H1 (cell line): ENCODE data around the gene VPS52. TPM values are rescaled to one million over a fixed set of nuclear protein-coding genes. Genes with fewer than 3 reads are reported as not detected.

Experiments
- CTCF ChIA-PET: fragments of 300-600 bp; sonication (Branson Sonifier 250); formaldehyde crosslinking; loops from one replicate; lab custom pipeline; 2021; ENCODE audit not compliant: partially characterized antibody; lab: Charles Lee
- POLR2A ChIA-PET: fragments of 300-600 bp; sonication (Branson Sonifier 250); formaldehyde crosslinking; loops from one replicate; lab custom pipeline; 2021; ENCODE audit warnings: inconsistent platforms; ENCODE audit not compliant: partially characterized antibody; lab: Charles Lee
- DNase-seq, 2 experiments: peaks; one replicate each; pipeline versions ENCODE4 v3.0.0 to v3.0.0-alpha.2; 2010 to 2022; ENCODE audit warnings: low spot score in 2 of 2, low read depth in 1 of 2, mixed read lengths in 1 of 2
- FAIRE-seq: peaks from 2 replicates; lab custom pipeline; 2011; peaks lifted over from hg19 to GRCh38; lab: Jason Lieb, UNC
- H2AFZ ChIP-seq: 2 replicates; pipeline ENCODE4 v1.8.1; 2012; ENCODE audit warnings: low read length, inconsistent platforms
- H2AK5ac ChIP-seq: 2 replicates; pipeline ENCODE4 v1.6.1; 2013; ENCODE audit warnings: low read depth, low read length
- H2BK120ac ChIP-seq: replicated peaks from 2 replicates; pipeline ENCODE3; 2013; ENCODE audit warnings: low read depth, low read length, inconsistent platforms
- H2BK12ac ChIP-seq: 2 replicates; pipeline ENCODE4 v1.6.1; 2013; ENCODE audit warnings: low read depth, low read length
- H2BK15ac ChIP-seq: 2 replicates; pipeline ENCODE4 v1.6.1; 2013; ENCODE audit warnings: low read length
- H2BK20ac ChIP-seq: 2 replicates; pipeline ENCODE4 v1.6.1; 2013; ENCODE audit warnings: low read length
- H2BK5ac ChIP-seq: 2 replicates; pipeline ENCODE4 v1.6.1; 2013; ENCODE audit warnings: low read depth, low read length
- H3K14ac ChIP-seq: 2 replicates; pipeline ENCODE4 v1.6.1; 2013; ENCODE audit warnings: inconsistent platforms; ENCODE audit not compliant: insufficient read length
- H3K18ac ChIP-seq: 2 replicates; pipeline ENCODE4 v1.6.1; 2013; ENCODE audit warnings: low read length; ENCODE audit errors: extremely low read depth
- H3K23ac ChIP-seq: 2 replicates; pipeline ENCODE4 v1.6.1; 2013; ENCODE audit warnings: inconsistent platforms; ENCODE audit not compliant: insufficient read length
- H3K23me2 ChIP-seq: 2 replicates; pipeline ENCODE4 v1.6.1; 2013; ENCODE audit warnings: low read depth, low read length
- H3K27ac ChIP-seq: 2 replicates; pipeline ENCODE4 v1.6.1; 2011; ENCODE audit warnings: low read depth, low read length, inconsistent platforms
- H3K27me3 ChIP-seq, 4 experiments: replicated peaks in 1 of 4; 1 replicate in 1 of 4; 2 replicates in 3 of 4; pipeline versions ENCODE4 v1.6.1 to v1.8.1; 2011 to 2013; ENCODE audit warnings: low read length in 3 of 4, mild to moderate bottlenecking in 3 of 4, inconsistent platforms in 2 of 4, mixed read lengths in 2 of 4, moderate library complexity in 1 of 4; ENCODE audit not compliant: control insufficient read depth in 3 of 4, insufficient read depth in 3 of 4; ENCODE audit errors: extremely low read depth in 1 of 4
- H3K36me3 ChIP-seq, 4 experiments: 2 replicates each; pipeline versions ENCODE4 v1.6.1 to v1.8.1; 2011 to 2013; ENCODE audit warnings: mild to moderate bottlenecking in 4 of 4, low read length in 3 of 4, moderate library complexity in 2 of 4, control low read depth in 1 of 4, inconsistent platforms in 1 of 4; ENCODE audit not compliant: insufficient read depth in 4 of 4, control insufficient read depth in 2 of 4
- H3K4ac ChIP-seq: replicated peaks from 2 replicates; pipeline ENCODE3; 2013; ENCODE audit warnings: low read length, low read depth, mixed read lengths, inconsistent platforms; ENCODE audit not compliant: insufficient read length
- H3K4me1 ChIP-seq, 4 experiments: replicated peaks in 1 of 4; 1 replicate in 1 of 4; 2 replicates in 3 of 4; pipeline versions ENCODE4 v1.6.1 to v1.8.1; 2011 to 2013; ENCODE audit warnings: low read length in 3 of 4, inconsistent platforms in 2 of 4, mixed read lengths in 1 of 4; ENCODE audit not compliant: insufficient read depth in 4 of 4, control insufficient read depth in 3 of 4
- H3K4me2 ChIP-seq, 2 experiments: 2 replicates each; pipeline versions ENCODE4 v1.6.1 to v1.8.1; 2011 to 2013; ENCODE audit warnings: low read depth in 2 of 2, low read length in 2 of 2, control low read depth in 1 of 2, inconsistent platforms in 1 of 2, mild to moderate bottlenecking in 1 of 2; ENCODE audit not compliant: insufficient read depth in 1 of 2
- H3K4me3 ChIP-seq, 4 experiments: fragments of 200-600, 300-600 bp in 1 of 4; sonication (generic), shearing (Covaris generic), sonication (Bioruptor Twin) in 1 of 4; 2 replicates each; pipeline versions ENCODE4 v1.5.1 to v1.8.1; 2011 to 2016; ENCODE audit warnings: low read length in 4 of 4, low read depth in 3 of 4, control low read depth in 2 of 4, inconsistent platforms in 2 of 4, mild to moderate bottlenecking in 2 of 4, mixed read lengths in 1 of 4, moderate library complexity in 1 of 4; ENCODE audit not compliant: insufficient read depth in 2 of 4; ENCODE audit errors: extremely low read depth in 1 of 4
- H3K56ac ChIP-seq: replicated peaks from 2 replicates; pipeline ENCODE3; 2013; ENCODE audit warnings: low read depth, mild to moderate bottlenecking, mixed read lengths, low read length, inconsistent platforms; ENCODE audit not compliant: insufficient read length
- H3K79me1 ChIP-seq: 2 replicates; pipeline ENCODE4 v1.6.1; 2013; ENCODE audit warnings: low read depth, low read length, control low read depth
- H3K79me2 ChIP-seq, 2 experiments: 2 replicates each; pipeline versions ENCODE4 v1.6.1 to v1.8.1; 2012 to 2013; ENCODE audit warnings: low read length in 2 of 2, mild to moderate bottlenecking in 2 of 2, inconsistent platforms in 1 of 2; ENCODE audit not compliant: insufficient read depth in 2 of 2, control insufficient read depth in 1 of 2
- H3K9ac ChIP-seq, 4 experiments: replicated peaks in 1 of 4; 1 replicate in 1 of 4; 2 replicates in 3 of 4; pipeline versions ENCODE4 v1.6.1 to v1.8.1; 2011 to 2013; ENCODE audit warnings: low read depth in 3 of 4, low read length in 3 of 4, control low read depth in 2 of 4, mild to moderate bottlenecking in 2 of 4, moderate library complexity in 2 of 4, inconsistent platforms in 1 of 4; ENCODE audit errors: extremely low read depth in 1 of 4
- H3K9me3 ChIP-seq, 2 experiments: 2 replicates each; pipeline versions ENCODE4 v1.6.1 to v1.8.1; 2012 to 2013; ENCODE audit warnings: mild to moderate bottlenecking in 2 of 2, moderate library complexity in 2 of 2, control low read depth in 1 of 2, inconsistent platforms in 1 of 2, low read depth in 1 of 2, low read length in 1 of 2, mixed read lengths in 1 of 2; ENCODE audit not compliant: insufficient read depth in 2 of 2
- H4K20me1 ChIP-seq, 2 experiments: replicated peaks in 1 of 2; 2 replicates each; pipeline versions ENCODE3 to v1.8.1; 2011 to 2013; ENCODE audit warnings: inconsistent platforms in 2 of 2, low read length in 2 of 2, mild to moderate bottlenecking in 1 of 2; ENCODE audit not compliant: insufficient read depth in 2 of 2, control insufficient read depth in 1 of 2
- H4K5ac ChIP-seq: 2 replicates; pipeline ENCODE4 v1.6.1; 2013; ENCODE audit warnings: low read length, low read depth, mixed read lengths, inconsistent platforms; ENCODE audit not compliant: insufficient read length
- H4K8ac ChIP-seq: 2 replicates; pipeline ENCODE4 v1.8.0; 2013; ENCODE audit warnings: mild to moderate bottlenecking, moderate library complexity, low read length, inconsistent platforms; ENCODE audit not compliant: insufficient read depth; ENCODE audit errors: extremely low read depth
- H4K91ac ChIP-seq: replicated peaks from 2 replicates; pipeline ENCODE3; 2013; ENCODE audit warnings: low read length, mixed read lengths, inconsistent platforms; ENCODE audit not compliant: insufficient read length
- BACH1 ChIP-seq: IDR thresholded peaks from 2 replicates; pipeline ENCODE4 v1.6.1; 2012; ENCODE audit warnings: low read length, improper control_type of control experiment
- BRCA1 ChIP-seq: IDR thresholded peaks from 2 replicates; pipeline ENCODE4 v1.6.1; 2012; ENCODE audit warnings: low read depth, low read length, improper control_type of control experiment
- FOSL1 ChIP-seq: IDR thresholded peaks from 2 replicates; pipeline ENCODE4 v1.6.1; 2011; ENCODE audit warnings: mild to moderate bottlenecking, low read depth, low read length, moderate library complexity; ENCODE audit not compliant: insufficient read depth
- KDM4A ChIP-seq: IDR thresholded peaks from one replicate; pipeline ENCODE4 v1.7.1; 2012; ENCODE audit warnings: low read depth, mild to moderate bottlenecking, moderate library complexity, low read length, inconsistent platforms; ENCODE audit not compliant: severe bottlenecking
- NANOG ChIP-seq: IDR thresholded peaks from 2 replicates; pipeline ENCODE4 v1.6.1; 2011; ENCODE audit warnings: low read length, low read depth, mild to moderate bottlenecking, inconsistent platforms; ENCODE audit not compliant: insufficient read depth, poor library complexity, severe bottlenecking
- RBBP5 ChIP-seq: IDR thresholded peaks from 2 replicates; pipeline ENCODE4 v1.7.1; 2012; ENCODE audit warnings: low read depth, mild to moderate bottlenecking, inconsistent platforms, low read length, moderate library complexity, borderline replicate concordance
- SP1 ChIP-seq: IDR thresholded peaks from 2 replicates; pipeline ENCODE4 v1.6.1; 2011; ENCODE audit warnings: low read depth, low read length
- TBP ChIP-seq: IDR thresholded peaks from 2 replicates; pipeline ENCODE4 v1.6.1; 2011; ENCODE audit warnings: low read depth, low read length, improper control_type of control experiment
- WGBS, 2 experiments: shearing (Covaris generic) in 1 of 2; methylation state at CpG; one replicate each; pipeline versions ENCODE4 v1.1.6 to v1.1.7; 2013 to 2015; ENCODE audit warnings: low lambda C conversion rate in 2 of 2, mixed read lengths in 2 of 2, inconsistent platforms in 1 of 2, low coverage in 1 of 2, missing lambda C conversion rate in 1 of 2; ENCODE audit not compliant: insufficient replicate concordance in 2 of 2, insufficient coverage in 1 of 2, insufficient read length in 1 of 2; ENCODE audit errors: extremely low coverage in 1 of 2, missing lambda C conversion rate in 1 of 2; 5-methylcytosine and 5-hydroxymethylcytosine counted together
- polyA plus RNA-seq, 7 experiments: library from polyadenylated mRNA; depleted of rRNA in 3 of 7; stranded (reverse) in 5 of 7; unstranded in 2 of 7; fragments of >200 nt in 5 of 7; fragments of 200-250 nt in 2 of 7; gene quantifications; 1 replicate in 5 of 7; 2 replicates in 1 of 7; 4 replicates in 1 of 7; pipeline versions ENCODE4 v1.2.1 to v1.2.3, GENCODE V29; 2011 to 2013; ENCODE audit warnings: missing spikeins in 2 of 7, mixed read lengths in 2 of 7
- total RNA-seq: library from RNA; stranded (reverse); fragmentation: NEBNext Ultra II Directional; extraction: Animal tissue kit (Norgen Biotek cat#: 25700); gene quantifications from 2 replicates; pipeline ENCODE4 v1.2.1, GENCODE V29; 2021
- TF ChIP-seq, protein P1 (sequence below): IDR thresholded peaks from 2 replicates; pipeline ENCODE4 v1.6.1; 2012; ENCODE audit warnings: low read length, inconsistent platforms

Gene VPS52
- total and polyA plus RNA-seq, 2 of the 8 experiments (the other 6 are each of a cell fraction or from before 2014, with no cell fraction given), result 36.5 to 86.3 TPM

DNA sequence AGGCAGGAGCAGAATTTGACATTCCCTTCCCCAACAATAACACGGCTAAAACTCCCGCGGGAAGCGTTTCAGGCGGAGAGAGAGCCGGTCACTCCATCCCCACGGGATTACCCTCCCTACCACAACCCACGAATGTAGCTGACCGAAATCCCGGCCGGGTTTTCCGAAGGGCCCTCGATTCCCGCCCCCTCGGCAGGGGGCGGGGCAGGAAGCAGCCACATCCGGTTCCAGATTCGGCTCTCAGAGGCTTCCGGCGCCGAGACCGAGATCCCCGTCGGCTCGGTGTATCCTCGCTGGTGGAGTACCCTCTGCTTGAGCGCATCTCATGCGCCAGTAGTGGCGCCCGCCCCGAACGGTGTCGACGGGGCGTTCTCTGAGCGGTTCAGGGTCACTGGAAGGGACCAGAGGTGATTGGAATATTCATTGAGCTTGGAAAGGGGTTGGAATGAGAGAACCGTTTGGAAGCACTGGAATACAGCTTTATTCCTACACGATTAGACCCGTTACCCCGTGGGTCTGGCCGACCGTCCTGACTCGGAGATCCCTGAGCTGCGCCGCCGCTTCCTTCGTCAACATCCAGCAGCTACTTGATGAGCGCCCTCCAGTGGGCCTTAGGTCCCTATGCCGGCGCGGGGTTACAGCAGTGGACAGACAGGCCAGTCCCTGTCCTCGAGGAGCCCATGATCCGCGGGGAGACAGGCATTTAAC, 27.7 kb upstream of the VPS52 start:
- peak in 1 of 2 experiments; percentile 90 for DNase-seq
- peak overlapping the region; percentile 80 for H3K4ac ChIP-seq
- no peaks in the 10 kb centered on the region for H3K9me3 ChIP-seq
- H2BK12ac ChIP-seq, result 0 out of 2 replicates have a peak overlapping the region, but pooled peaks have one; percentile 39
- CTCF ChIA-PET, result interaction anchor here (0.7 to 6.2 kb wide), 13 partner anchors 9 to 1214 kb away, joined by 3 to 77 read pairs (median 4); partner anchors contain the start of genes B3GALT4, PFDN6, RPS18 and TAPBP
- H4K91ac ChIP-seq, result peak overlapping the region; percentile 50
- peak overlapping the region; percentile 95 for H2BK5ac ChIP-seq
- H4K5ac ChIP-seq, result peak overlapping the region; percentile 93
- peaks cover 0 to 6% (median 4%) of the 10 kb centered on the region in 4 experiments; a peak in 6 of 7 replicates for H3K4me1 ChIP-seq
- H3K9ac ChIP-seq, result peak overlapping the region; percentile 63 to 91 (median 76)
- peak overlapping the region; percentile 74; the same call in 1 of the 2 replicates for H4K8ac ChIP-seq
- H3K27me3 ChIP-seq, result no peaks in the 10 kb centered on the region
- peaks cover 0 to 2% of the 10 kb centered on the region in 2 experiments for H4K20me1 ChIP-seq
- 1% methylated on average over 54 of the region's 54 CpGs; no CpG with 5 or more reads in 1 of the 2 experiments for WGBS, 2 experiments
- H3K27ac ChIP-seq, result peak overlapping the region; percentile 79
- H3K4me2 ChIP-seq, result peak overlapping the region; percentile 34 to 97
- no peak overlapping the region for H2BK20ac ChIP-seq
- peak overlapping the region; percentile 87 for H3K56ac ChIP-seq
- peaks cover 16% of the 10 kb centered on the region for H3K23me2 ChIP-seq
- POLR2A ChIA-PET, result interaction anchor here (0.7 to 16.7 kb wide), 23 partner anchors 9 to 330 kb away, joined by 3 to 337 read pairs (median 4); partner anchors contain the start of genes B3GALT4, COL11A2, PFDN6 and RPS18
- H3K4me3 ChIP-seq, result peak overlapping the region; percentile 76 to 99 (median 94)
- peak overlapping the region; percentile 81; the same call in 1 of the 2 replicates for H2BK15ac ChIP-seq
- no peak overlapping the region for H3K14ac ChIP-seq
- peaks cover 9% of the 10 kb centered on the region; the same call in 1 of the 2 replicates for H3K79me1 ChIP-seq
- peaks cover 0 to under 1% (median 0%) of the 10 kb centered on the region in 4 experiments; a peak in 4 of 8 replicates for H3K36me3 ChIP-seq
- H2AFZ ChIP-seq, result peak overlapping the region; percentile 77; the same call in 1 of the 2 replicates
- no peak overlapping the region for H3K23ac ChIP-seq
- H3K79me2 ChIP-seq, result peaks cover 0 to 25% of the 10 kb centered on the region in 2 experiments; a peak in 2 of 4 replicates
- peak overlapping the region; percentile 95 for H3K18ac ChIP-seq
- no peak for FAIRE-seq
- no peak overlapping the region for H2AK5ac ChIP-seq
- H2BK120ac ChIP-seq, result peak overlapping the region; percentile 19
- TF ChIP-seq FOSL1 (no peak), BRCA1 (no peak), NANOG (no peak), KDM4A (peak; percentile 54), BACH1 (peak; percentile 88), SP1 (peak; percentile 96), RBBP5 (no peak), TBP (no peak)
- TF ChIP-seq, protein P1, sequence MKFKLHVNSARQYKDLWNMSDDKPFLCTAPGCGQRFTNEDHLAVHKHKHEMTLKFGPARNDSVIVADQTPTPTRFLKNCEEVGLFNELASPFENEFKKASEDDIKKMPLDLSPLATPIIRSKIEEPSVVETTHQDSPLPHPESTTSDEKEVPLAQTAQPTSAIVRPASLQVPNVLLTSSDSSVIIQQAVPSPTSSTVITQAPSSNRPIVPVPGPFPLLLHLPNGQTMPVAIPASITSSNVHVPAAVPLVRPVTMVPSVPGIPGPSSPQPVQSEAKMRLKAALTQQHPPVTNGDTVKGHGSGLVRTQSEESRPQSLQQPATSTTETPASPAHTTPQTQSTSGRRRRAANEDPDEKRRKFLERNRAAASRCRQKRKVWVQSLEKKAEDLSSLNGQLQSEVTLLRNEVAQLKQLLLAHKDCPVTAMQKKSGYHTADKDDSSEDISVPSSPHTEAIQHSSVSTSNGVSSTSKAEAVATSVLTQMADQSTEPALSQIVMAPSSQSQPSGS, result peak; percentile 67; the same call in 1 of the 2 replicates
